22Rv1 (cell line): ENCODE results near the gene FOXD3.

ENCODE experiments used
- CTCF ChIP-seq: fragments of 450-650 bp; IDR thresholded peaks from 2 replicates; pipeline ENCODE4 v1.5.1; 2017; ENCODE audit warnings: mild to moderate bottlenecking
- ZFX ChIP-seq: fragments of 450-650 bp; IDR thresholded peaks from 2 replicates; pipeline ENCODE4 v1.6.1; 2017; ENCODE audit warnings: antibody characterized with exemption, borderline replicate concordance

GRCh38 chr1:63272811-63273210 lies 49.6 kb upstream of the FOXD3 start:
- TF ChIP-seq CTCF, result no peak
- no peak for TF ChIP-seq ZFX
